GM19193 (cell line): ENCODE results near the gene KRTAP5-2.

ENCODE experiments used
- POLR2A ChIP-seq: IDR thresholded peaks from 4 replicates; pipeline ENCODE4 v1.6.1; 2011; ENCODE audit not compliant: insufficient read depth, insufficient read length; ENCODE audit errors: extremely low read depth

Gene KRTAP5-2, protein sequence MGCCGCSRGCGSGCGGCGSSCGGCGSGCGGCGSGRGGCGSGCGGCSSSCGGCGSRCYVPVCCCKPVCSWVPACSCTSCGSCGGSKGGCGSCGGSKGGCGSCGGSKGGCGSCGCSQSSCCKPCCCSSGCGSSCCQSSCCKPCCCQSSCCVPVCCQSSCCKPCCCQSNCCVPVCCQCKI

DNA sequence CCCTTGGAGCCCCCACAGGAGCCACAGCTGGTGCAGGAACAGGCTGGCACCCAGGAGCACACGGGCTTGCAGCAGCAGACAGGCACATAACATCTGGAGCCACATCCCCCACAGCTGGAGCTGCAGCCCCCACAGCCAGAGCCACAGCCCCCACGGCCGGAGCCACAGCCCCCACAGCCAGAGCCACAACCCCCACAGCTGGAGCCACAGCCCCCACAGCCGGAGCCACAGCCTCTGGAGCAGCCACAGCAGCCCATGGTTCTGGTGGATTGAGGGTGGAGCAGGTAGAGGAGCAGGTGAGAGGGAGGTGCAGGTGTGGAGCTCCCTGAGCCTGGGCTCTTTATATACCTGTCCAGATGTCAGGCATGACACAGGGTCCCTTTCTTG lies at the start of gene KRTAP5-2:
TSS of gene KRTAP5-2 (minus strand) at position 301 of the 387 bp plus-strand sequence. CDS start at position 257, 44 bp downstream.
- no peak for TF ChIP-seq POLR2A

DNA sequence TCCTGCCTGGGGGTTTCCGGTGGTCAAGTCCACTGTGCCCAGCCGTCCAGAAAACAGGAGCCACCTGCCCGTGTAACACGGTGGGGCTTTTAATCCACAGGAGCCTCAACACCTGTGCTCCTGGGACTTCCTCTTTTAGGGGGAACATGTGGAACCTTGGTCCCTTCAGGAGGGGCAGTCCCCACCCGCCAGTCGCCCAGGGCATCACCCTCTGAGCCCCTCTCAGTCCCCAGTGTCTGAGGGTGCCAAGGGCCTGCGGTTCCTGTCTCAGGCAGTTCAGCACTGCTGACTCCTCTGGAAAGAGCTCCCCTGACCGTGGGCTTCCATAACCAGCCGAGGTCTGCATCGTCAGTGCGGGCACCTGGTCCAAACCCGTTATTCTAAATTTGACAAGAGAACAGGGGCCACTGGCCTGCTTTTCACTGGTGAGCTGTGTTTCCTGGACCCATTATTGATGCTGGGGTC lies 47.3 kb upstream of the KRTAP5-2 start:
- no peak for TF ChIP-seq POLR2A

DNA sequence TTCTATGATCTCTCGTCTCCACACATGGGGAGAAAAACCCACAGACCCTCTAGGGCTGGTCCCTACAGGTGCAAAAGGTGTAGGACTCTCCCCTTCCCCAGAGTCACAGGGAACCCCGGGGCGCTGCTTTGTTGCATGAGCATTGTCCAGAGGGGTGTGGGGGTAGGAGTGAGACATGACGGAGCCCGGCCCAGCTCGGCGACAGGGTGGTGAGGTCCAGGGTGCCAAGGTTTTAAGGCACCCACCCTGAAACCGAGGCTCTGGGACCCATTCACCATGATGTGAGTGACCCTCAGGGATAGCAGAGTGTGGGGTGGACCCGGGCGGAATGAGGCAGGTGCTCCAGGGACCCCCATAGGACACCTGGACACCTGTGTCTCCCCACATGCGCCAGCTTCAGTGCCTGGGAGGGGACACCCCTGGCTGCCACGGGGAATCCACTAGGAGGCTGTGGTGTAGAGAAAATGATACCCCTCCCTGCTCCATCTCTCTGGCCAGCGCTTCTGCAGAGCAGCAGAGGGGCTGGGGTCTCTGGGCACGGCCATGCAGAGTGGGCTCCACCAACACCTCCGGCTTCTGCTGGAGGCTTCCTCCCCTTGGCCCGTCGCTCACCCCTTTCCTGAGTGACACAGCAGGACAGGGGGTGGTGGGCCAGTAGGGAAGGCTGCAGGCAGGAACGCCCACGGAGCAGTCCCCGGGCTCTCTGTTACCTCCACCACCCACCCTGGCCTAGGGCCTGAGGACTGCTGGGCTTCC lies 46.7 kb upstream of the KRTAP5-2 start:
- TF ChIP-seq POLR2A: no peak

DNA sequence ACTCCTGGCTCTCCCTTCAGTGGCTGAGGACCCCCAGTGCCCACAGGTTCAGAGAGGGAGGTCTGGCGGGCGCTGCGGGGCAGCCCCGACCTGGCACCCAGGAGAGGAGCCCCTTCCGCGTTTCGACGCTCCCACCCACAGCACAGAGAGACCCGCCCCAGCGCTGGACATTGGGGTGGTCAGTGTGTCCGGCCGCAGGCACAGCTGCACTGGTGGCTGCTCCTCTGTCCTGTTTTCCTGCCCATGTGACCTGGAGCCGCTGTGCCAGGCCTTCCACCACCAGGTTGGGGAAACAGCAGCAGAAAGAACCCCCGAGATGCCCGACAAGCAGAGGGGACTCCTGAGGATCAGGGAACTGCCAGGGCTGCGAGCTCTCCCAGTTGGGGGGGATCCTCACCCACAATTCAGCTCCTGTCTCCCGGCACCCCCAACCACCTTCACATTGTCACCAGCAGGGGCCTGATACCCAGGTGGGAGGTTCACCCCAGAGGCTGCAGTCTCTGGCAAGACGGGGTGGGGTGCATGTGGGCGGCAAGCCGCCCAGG lies 45.1 kb upstream of the KRTAP5-2 start:
- no peak for TF ChIP-seq POLR2A

DNA sequence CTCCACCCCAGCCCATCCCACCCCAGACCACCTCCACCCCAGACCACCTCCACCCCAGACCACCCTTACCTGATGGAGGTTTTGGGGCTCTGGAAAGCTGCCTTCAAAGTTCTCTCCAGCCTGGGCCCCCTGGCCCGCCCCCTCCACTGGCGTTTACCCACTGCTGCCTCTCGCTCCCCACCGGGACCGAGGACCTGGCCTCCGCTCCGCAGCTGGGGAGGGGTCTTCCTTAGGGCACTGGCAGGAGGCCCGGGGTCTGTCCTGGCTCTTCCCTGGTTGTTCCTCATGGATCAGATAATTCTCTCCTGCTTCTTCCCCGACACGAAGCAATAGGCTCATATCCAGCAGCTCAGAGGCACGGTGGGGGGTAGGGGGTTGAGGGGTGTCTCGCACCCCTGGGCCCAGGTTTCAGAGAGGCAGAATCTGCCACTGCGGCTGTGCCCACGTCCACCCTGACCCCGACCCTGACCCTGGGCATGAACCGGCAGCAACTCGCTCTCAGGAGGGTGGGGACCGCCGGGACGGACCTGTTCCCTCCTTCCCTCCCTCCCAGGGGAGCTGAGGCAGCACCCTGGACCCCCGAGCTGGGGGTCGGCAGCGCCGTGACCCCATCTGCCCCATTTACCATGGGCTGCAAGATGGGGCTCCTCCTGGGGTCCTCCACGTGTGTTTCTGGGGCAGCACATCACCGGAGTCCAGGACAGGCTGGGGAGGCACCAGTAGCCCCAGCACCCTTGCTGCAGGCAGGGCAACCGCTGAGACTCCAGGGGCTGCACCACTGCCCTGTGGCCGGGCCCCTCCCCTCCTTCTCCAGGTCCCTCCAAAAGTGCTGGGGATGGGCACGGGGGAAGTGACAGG lies 44.4 kb upstream of the KRTAP5-2 start:
- no peak for TF ChIP-seq POLR2A

DNA sequence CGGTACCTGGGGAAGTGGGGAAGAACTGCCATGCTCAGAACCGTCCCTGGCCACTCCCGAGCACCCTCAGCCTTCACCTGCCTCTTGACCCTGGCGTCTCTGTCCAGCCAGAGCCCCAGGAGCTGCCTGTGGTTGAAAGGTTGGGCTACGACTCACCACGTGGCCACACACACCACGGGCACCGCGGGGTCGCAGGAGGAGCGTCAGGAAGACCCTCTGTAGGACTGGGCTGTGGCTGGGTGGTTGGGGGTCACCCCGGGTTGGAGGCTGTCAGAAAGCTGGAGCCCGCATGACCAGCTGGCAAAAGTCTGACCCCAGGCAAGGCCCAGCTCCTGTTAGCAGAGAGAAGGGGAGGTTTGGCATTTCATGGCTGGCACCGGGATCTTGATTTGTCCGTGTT lies 43.0 kb upstream of the KRTAP5-2 start:
- no peak for TF ChIP-seq POLR2A

DNA sequence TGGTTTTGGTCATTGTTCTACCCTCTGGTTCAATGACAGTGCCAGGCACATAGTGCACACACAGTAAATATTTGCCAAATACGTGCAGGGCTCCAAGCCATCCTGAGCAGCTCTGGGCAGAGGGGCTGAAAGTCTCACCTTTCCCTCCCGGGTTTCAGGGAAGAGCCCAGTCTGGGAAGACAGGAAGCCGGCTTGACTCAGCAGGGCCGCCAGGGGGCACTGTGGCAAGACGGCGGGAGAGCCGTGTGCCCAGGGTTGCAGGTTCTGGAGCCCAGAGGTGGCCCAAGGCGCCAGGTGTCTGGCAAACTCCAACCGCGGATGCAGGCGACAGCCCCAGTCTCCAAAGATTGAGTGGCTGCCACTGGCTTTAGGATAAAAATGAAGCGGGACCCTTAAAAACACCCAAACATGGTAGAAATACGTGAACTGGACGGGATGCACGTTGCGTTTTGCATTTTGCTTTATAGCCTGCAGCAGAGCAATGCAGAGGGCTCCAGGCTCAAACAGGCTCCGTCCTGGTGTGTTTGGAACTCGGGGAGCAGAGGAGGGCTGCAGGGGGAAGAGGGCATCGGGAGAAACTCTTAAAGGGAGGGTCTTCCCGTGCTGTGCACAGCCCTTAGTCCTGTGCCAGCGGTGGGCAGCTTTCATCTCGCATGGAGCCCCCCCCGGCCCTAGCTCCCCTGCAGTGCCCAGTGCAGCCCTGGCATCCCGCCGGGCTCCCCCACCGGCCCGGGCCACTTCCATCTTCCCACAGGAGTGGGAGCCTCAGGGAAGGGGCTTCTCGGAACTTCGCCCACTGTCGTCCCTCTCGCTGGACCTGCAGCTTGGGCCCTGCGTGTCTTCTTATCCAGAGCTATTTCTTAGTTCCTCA lies 42.2 kb upstream of the KRTAP5-2 start:
- no peak for TF ChIP-seq POLR2A

DNA sequence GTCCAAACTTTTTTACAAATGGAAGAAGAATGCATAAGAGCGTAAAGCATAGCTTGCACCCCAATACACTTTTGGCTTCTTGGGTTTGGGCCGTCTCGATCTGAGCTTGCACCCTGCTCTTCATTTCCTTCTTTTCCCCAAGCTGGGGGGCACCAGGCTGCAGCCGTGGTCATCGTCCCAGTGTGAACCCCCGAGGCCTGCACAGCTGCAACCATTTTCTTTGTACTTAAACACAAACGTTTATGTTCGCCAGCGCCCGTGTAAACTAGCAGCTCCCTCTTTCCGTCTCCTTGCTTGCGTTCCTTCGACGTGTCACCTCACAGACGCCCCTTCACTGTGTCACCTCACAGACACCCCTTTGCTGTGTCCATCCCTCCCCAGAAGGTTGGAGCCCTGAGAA lies 41.6 kb upstream of the KRTAP5-2 start:
- TF ChIP-seq POLR2A: no peak

DNA sequence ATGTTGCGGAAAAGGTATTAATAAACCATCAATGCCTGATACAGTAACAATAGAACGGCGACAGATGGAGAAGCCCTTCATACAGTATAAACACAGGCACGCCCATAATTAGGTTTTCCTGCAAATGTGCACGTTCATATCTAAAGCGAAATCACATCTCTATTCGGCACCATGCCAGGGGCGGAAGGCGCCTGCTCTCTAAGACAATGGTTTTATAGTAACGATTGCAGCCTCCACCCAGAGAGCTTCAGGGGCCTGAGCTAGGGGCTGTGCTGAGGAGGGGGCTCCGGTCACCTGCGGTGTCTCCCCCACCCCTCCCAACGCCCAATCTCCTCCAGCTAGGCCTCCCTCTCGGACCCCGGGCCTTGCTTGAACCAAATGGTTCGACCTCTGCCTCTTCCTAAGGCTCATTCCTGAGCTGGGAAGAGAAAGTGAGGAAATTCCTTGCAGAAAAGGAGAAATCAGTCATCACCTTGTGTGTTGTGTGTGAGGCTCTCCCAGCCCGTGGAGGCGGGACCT lies 41.1 kb upstream of the KRTAP5-2 start:
- no peak for TF ChIP-seq POLR2A

DNA sequence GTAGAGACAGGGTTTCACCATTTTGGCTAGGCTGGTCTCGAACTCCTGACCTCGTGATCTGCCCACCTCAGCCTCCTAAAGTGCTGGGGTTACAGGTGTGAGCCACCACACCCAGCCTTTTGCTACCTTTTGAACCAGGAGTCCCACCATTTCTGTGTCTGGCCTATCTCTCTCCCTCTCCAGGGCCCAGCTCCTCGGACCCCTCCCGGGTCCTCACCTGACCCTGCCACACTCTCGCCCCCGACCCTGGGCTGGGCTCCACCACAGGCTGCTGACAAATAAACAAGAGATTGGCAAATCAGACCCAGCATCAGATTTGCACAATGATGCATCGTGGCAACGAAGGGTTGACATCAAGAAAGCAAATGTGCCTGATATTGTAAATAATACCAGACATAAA lies 40.2 kb upstream of the KRTAP5-2 start:
- no peak for TF ChIP-seq POLR2A

DNA sequence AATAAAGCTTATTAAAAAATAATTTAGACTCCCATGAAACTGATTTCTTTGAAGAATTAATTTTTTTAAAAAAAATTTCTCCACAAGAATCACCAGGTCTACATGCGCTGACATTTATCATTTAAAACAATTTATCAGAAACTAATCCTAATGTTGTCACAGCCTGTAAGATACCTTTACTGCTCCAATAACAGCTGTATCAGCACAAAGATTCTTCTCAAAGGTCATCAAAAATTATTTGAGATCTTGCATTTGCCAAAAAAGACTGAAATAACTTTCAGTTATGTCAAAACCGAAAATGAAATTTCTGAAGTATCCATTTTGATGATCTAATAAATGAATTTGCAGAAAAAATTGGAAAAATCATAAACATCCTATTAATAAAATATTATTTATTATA lies 39.5 kb upstream of the KRTAP5-2 start:
- TF ChIP-seq POLR2A: no peak

DNA sequence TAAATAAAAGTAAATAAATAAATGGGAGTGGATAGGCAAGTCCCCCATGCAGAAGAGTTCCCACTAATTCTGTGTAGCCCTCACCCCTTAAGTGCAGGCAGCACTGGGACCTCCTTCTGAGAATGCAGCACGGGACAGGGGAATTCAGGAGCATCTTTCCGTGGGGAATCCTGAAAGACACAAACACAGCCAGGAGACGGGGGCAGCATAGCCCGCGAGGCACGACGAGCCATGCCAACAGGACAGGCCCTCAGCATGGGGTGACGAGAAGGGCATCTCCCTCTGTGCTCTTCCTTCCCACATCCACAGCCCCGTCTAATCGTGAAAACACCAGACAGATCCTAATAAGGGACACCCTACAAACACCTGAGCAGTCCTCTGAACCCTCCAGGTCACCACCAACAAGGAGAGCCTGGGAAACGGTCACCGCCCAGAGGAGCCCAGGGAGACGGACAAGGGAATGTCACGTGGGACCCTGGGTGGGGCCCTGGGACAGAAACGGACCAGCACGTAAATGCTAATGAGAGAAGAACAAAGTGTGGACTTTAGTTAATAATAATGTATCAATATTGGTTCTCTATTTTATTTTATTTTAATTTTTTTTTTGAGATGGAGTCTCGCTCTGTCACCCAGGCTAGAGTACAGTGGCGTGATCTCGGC lies 38.3 kb upstream of the KRTAP5-2 start:
- no peak for TF ChIP-seq POLR2A

DNA sequence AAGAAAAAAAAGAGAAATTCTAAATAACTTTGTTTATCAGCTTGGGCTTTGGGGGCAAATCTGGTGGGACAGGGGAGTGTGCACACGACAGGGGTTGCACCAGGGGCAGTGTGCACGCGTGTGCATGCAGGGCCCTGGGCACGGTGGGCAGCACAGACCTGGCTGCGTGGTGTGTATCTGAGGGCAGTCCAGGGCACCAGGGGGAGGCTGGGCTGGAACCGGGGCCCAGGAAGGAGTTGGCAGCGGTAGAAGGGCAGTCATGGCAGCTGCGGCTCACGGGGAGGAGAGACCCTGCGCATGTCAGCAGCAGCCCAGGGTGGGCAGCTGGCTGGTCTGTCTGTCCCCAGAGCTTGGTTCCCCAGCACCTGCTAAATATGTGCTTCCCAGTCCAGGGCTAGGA lies 35.8 kb upstream of the KRTAP5-2 start:
- TF ChIP-seq POLR2A: no peak

DNA sequence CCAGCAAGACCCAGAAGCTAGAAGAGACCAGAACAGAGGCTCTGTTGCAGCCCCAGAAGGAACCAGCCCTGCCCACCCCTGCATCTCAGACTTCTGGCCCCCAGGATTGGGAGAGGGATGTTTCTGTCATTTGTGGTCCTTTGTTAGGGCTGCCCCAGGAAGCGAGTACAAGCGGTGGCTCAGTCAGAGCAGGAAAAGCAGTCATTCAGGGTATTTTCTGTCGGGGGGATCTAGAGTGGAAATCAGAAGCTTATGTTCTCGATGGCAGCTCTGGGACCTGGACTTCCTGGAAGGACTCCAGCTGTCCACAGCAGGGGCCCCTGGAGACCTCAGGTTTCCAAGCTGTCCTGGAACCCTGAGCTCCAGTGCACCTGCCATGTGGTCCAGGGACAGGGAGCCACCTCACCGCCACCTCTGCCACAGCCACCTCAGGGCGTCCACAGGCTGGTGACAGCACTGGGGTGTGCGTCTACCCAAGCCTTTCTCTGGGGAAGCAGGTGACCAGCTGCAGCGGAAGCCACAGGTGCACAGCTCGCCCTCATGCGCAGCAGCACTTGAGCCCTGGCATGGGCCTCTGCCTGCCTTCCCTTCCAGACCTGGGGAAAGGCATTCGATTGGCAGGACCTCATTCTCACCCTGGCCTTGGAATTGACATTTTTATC lies 34.1 kb upstream of the KRTAP5-2 start:
- TF ChIP-seq POLR2A: no peak

DNA sequence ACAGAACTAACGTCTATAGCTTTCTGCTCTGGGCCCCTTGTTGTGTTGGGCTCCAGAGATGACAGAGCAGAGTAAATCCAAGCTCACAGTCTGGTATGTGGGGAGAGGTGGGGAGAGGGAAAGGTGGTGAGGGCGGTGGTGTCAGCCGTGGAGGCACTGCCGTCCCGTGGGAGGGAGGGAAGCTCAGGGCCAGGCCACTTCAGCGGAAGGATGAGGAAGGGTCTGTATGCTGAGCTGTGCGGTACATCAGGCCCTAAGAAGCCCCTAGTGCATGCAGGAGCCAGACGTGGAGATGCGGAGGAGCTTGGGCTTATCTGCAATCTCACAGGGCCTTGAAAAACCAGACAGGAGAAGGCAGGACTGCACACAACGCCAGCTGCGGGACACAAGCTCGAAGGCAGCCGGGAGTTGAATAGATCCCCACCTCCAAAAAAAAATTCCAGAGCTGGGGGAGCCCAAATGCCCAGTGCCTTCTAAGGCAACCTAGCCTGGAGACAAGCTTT lies 33.0 kb upstream of the KRTAP5-2 start:
- TF ChIP-seq POLR2A: no peak
